SK-N-MC (cell line): ENCODE measurements around the gene AHRR.

Experiments
- DNase-seq: peaks from one replicate; pipeline ENCODE4 v3.0.0-alpha.2; 2011; ENCODE audit warnings: low read depth, low spot score
- H3K27ac ChIP-seq: fragments of 200-600 bp; sonication (generic); 2 replicates; pipeline ENCODE4 v1.5.1; 2016; ENCODE audit warnings: mixed run types
- H3K36me3 ChIP-seq: fragments of 200-600 bp; sonication (generic); 2 replicates; pipeline ENCODE4 v1.6.1; 2017; ENCODE audit warnings: antibody characterized with exemption, low read length, mixed read lengths; ENCODE audit not compliant: insufficient read depth
- H3K4me3 ChIP-seq: fragments of 200-600 bp; sonication (generic); 2 replicates; pipeline ENCODE4 v1.5.1; 2016
- H3K9ac ChIP-seq: fragments of 200-600 bp; sonication (generic); 2 replicates; pipeline ENCODE4 v1.8.0; 2017; ENCODE audit warnings: mixed run types, mixed read lengths; ENCODE audit not compliant: insufficient read length
- H3K9me3 ChIP-seq: fragments of 200-600 bp; sonication (generic); 2 replicates; pipeline ENCODE4 v1.6.1; 2017; ENCODE audit warnings: low read depth, mild to moderate bottlenecking, antibody characterized with exemption, low read length, moderate library complexity, mixed read lengths
- EZH2 ChIP-seq: fragments of 200-600 bp; sonication (generic); IDR thresholded peaks from one replicate; pipeline ENCODE4 v1.6.1; 2017; ENCODE audit warnings: antibody characterized with exemption
- FOXP2 ChIP-seq: optimal IDR thresholded peaks from 2 replicates; pipeline ENCODE3; 2011; ENCODE audit warnings: mild to moderate bottlenecking, moderate library complexity; ENCODE audit not compliant: insufficient read depth; ENCODE audit errors: extremely low read length, control extremely low read depth
- POLR2AphosphoS5 ChIP-seq: IDR thresholded peaks from 2 replicates; pipeline ENCODE4 v1.6.1; 2012; ENCODE audit warnings: mild to moderate bottlenecking, low read depth, low read length, borderline replicate concordance

The AHRR gene

DNA sequence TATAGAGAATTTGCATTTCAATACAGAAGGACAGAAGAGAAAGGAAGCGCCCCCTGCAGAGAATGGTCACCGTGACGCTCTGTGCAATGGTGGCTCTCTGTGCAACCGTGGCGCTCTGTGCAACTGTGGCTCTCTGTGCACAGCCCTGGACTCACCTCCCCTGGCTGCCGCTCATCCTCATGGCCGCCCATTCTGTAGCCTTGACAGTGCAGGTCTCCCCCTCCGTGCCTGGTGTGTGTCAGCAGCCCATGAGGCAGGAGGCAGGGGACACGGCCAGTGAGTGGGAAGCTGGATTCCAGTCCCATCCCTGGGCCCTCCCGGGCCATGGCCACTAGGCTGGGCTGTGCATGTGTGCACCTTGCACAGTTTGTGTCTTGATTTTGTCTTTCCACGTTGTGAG lies 133.4 kb downstream of the AHRR start:
- no peak for DNase-seq
- no peak overlapping the region for H3K27ac ChIP-seq
- H3K36me3 ChIP-seq, result peaks cover 80% of the 10 kb centered on the region
- no peak overlapping the region for H3K4me3 ChIP-seq
- peaks cover 13% of the 10 kb centered on the region; the same call in 1 of the 2 replicates for H3K9me3 ChIP-seq
- no peak for TF ChIP-seq FOXP2
- no peak for TF ChIP-seq EZH2
- no peak for TF ChIP-seq POLR2AphosphoS5
- H3K9ac ChIP-seq, result no peak overlapping the region

GRCh38 chr5:455806-456205 lies 134.3 kb downstream of the AHRR start:
- no peak overlapping the region for H3K9ac ChIP-seq
- DNase-seq, result no peak
- H3K9me3 ChIP-seq, result peaks cover 13% of the 10 kb centered on the region; the same call in 1 of the 2 replicates
- peaks cover 78% of the 10 kb centered on the region for H3K36me3 ChIP-seq
- H3K27ac ChIP-seq, result no peak overlapping the region
- TF ChIP-seq FOXP2 (no peak), EZH2 (no peak), POLR2AphosphoS5 (no peak)
- no peak overlapping the region for H3K4me3 ChIP-seq

- TF ChIP-seq POLR2AphosphoS5, result no peak
- no peak for DNase-seq
- no peak overlapping the region for H3K4me3 ChIP-seq
- peaks cover 10% of the 10 kb centered on the region; the same call in 1 of the 2 replicates for H3K9me3 ChIP-seq
- no peak overlapping the region for H3K9ac ChIP-seq
- peaks cover 71% of the 10 kb centered on the region for H3K36me3 ChIP-seq
- no peak overlapping the region for H3K27ac ChIP-seq
These were observed 135.1 kb downstream of the AHRR start for GRCh38 chr5:456351-457194.

- no peak for DNase-seq
- H3K4me3 ChIP-seq, result no peak overlapping the region
- peaks cover 68% of the 10 kb centered on the region for H3K36me3 ChIP-seq
- no peak overlapping the region for H3K9ac ChIP-seq
- TF ChIP-seq FOXP2 (no peak), EZH2 (no peak), POLR2AphosphoS5 (no peak)
- no peak overlapping the region for H3K27ac ChIP-seq
- 0 out of 2 replicates have a peak, but pooled peaks cover 4% of the 10 kb centered on the region for H3K9me3 ChIP-seq
These were observed 135.9 kb downstream of the AHRR start for GRCh38 chr5:457195-457961.

DNA sequence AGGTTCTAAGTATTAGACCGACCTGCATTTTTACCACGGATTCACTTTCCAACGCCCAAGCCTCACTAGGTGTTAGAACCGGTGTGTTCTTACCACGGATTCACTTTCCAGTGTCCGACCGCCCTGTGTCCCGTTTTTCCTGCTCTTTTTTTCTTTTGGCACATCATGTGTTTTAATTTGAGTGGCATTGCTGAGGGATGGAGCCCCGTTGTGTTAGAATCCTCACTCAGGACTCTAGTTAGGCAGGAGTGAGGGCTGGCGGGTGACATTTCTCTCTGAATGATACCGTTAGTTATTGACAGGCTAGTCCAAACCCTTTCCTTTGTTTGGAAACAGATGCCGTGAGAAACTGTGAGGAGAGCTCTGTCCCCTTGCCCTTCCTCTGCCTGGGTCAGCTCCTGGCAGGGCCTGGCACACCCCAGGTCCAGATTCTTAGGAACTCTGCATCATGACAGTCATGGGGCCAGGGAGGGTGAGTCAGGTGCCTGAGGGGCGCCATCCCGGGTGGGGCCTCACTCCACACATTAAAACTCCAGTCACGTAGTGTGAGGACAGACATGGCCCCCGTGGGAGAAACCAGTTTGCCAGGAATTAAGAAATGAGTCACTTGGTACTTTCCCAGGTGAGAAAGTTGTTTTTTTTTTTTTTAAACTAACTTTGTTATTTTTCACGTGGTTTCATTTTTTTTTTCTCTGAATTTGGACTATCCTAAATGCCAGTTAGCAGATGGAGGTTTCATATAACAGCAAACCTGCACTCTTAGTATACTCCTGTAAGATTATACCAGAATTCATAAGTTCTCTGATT lies 137.2 kb downstream of the AHRR start:
- TF ChIP-seq FOXP2, result no peak
- no peak for TF ChIP-seq EZH2
- no peak for TF ChIP-seq POLR2AphosphoS5
- Histone ChIP-seq H3K36me3 (peaks cover 57% of the 10 kb centered on the region), H3K9ac (no peak overlapping the region), H3K27ac (no peak overlapping the region), H3K9me3 (no peaks in the 10 kb centered on the region), H3K4me3 (no peak overlapping the region)
- DNase-seq, result no peak

- Histone ChIP-seq H3K27ac (no peak overlapping the region), H3K9me3 (no peaks in the 10 kb centered on the region), H3K36me3 (peaks cover 47% of the 10 kb centered on the region; the same call in 1 of the 2 replicates), H3K9ac (no peak overlapping the region), H3K4me3 (no peak overlapping the region)
- no peak for DNase-seq
- TF ChIP-seq POLR2AphosphoS5 (no peak), FOXP2 (no peak), EZH2 (no peak)
These were observed 138.2 kb downstream of the AHRR start for GRCh38 chr5:459562-460272.

DNA sequence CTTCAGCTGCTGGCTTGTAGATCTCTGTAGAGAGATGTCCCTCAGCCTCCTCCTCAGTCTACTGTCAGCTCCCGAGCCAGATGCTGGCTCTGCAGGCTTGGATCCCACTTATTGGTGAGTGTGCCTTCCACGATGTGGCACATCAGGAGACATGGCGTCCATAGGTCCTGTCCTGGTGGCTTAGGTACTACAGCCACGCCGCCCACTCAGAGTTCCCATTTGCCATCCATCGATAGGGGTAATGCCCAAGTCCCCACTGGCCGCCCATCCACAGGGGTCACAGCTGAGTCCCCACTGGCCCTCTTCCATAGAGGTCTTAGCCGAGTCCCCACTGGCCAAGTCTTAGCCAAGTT lies 138.7 kb downstream of the AHRR start:
- TF ChIP-seq FOXP2, result no peak
- no peak for TF ChIP-seq POLR2AphosphoS5
- no peak for TF ChIP-seq EZH2
- no peak for DNase-seq
- no peaks in the 10 kb centered on the region for H3K9me3 ChIP-seq
- H3K27ac ChIP-seq, result no peak overlapping the region
- H3K4me3 ChIP-seq, result no peak overlapping the region
- H3K9ac ChIP-seq, result no peak overlapping the region
- H3K36me3 ChIP-seq, result peaks cover 42% of the 10 kb centered on the region; the same call in 1 of the 2 replicates
